ENCODE results near the gene MAP2K7. TPM values are rescaled to one million over a fixed set of nuclear protein-coding genes. Genes with fewer than 3 reads are reported as not detected.
"Not testable (repeated sequence)": the region's sequence is repeated elsewhere in the genome, so short reads cannot be mapped to it uniquely, and the experiment has no call there.

Gene MAP2K7
- total RNA-seq, 1 donor from 2014 or later = 15.4 TPM

- ATAC-seq = no peak
Observed at GRCh38 chr19:7932276-7932929, 28.7 kb downstream of the MAP2K7 start.

GRCh38 chr19:7932930-7933300 is 29.2 kb downstream of the MAP2K7 start:
- ATAC-seq = no peak

GRCh38 chr19:7933411-7933810 is 29.7 kb downstream of the MAP2K7 start:
- ATAC-seq = no peak

- ATAC-seq = no peak
Observed at GRCh38 chr19:7933828-7934725, 30.4 kb downstream of the MAP2K7 start.

GRCh38 chr19:7934766-7935165 is 31.1 kb downstream of the MAP2K7 start:
- ATAC-seq = no peak

- ATAC-seq = no peak
Observed at GRCh38 chr19:7940841-7941240, 37.2 kb downstream of the MAP2K7 start.

GRCh38 chr19:7941895-7942596 is 38.4 kb downstream of the MAP2K7 start:
- ATAC-seq = no peak

GRCh38 chr19:7942981-7943443 is 39.3 kb downstream of the MAP2K7 start:
- no peak for ATAC-seq

- peak; percentile 99 for ATAC-seq
Observed at GRCh38 chr19:7943444-7944176, 39.9 kb downstream of the MAP2K7 start, which contains the start of gene TIMM44. Gene TIMM44, minus strand, starts transcription at chr19:7943666. Its CDS starts 15 bp downstream, at chr19:7943651.

- ATAC-seq = peak; percentile 39
Observed at GRCh38 chr19:7944177-7944761, 40.6 kb downstream of the MAP2K7 start.

GRCh38 chr19:7947939-7948338 is 44.3 kb downstream of the MAP2K7 start:
- ATAC-seq = no peak

GRCh38 chr19:7953060-7953459 is 49.4 kb downstream of the MAP2K7 start:
- peak; percentile 27 for ATAC-seq

GRCh38 chr19:7953576-7953975 is 49.9 kb downstream of the MAP2K7 start:
- no peak for ATAC-seq

- ATAC-seq = peak; percentile 27
Observed at GRCh38 chr19:7955696-7956095, 52.0 kb downstream of the MAP2K7 start.

- ATAC-seq = no peak
Observed at GRCh38 chr19:7959211-7959610, 55.5 kb downstream of the MAP2K7 start.

- ATAC-seq = not testable (repeated sequence)
Observed at GRCh38 chr19:7961082-7961481, 57.4 kb downstream of the MAP2K7 start.

GRCh38 chr19:7961920-7962626 is 58.4 kb downstream of the MAP2K7 start:
- ATAC-seq = no peak

- no peak for ATAC-seq
Observed at GRCh38 chr19:7962644-7963268, 59.1 kb downstream of the MAP2K7 start.

GRCh38 chr19:7963566-7963965 is 59.9 kb downstream of the MAP2K7 start:
- no peak for ATAC-seq
